Ovary (tissue), 3 donors: ENCODE measurements around the gene ACCS.

ENCODE experiments used
- EP300 ChIP-seq: sonication (generic); formaldehyde crosslinking; IDR thresholded peaks from one replicate; pipeline ENCODE4 v1.6.1; 2017; ENCODE audit warnings: antibody characterized with exemption
- POLR2A ChIP-seq: fragments of 450-650 bp; IDR thresholded peaks from one replicate; pipeline ENCODE4 v1.6.1; 2017; ENCODE audit warnings: antibody characterized with exemption, mild to moderate bottlenecking, moderate library complexity
- TF ChIP-seq, protein P1 (sequence below), 3 donors: fragments of 450-650 bp in 2 of 3; fragments of 200-600 bp in 1 of 3; IDR thresholded peaks; one replicate each; pipeline versions ENCODE4 v1.5.1 to v1.8.0; 2016 to 2022; ENCODE audit warnings: antibody characterized with exemption in 3 of 3, mild to moderate bottlenecking in 1 of 3
- donor health status: DM: no; HTN: no; CAD: no.

DNA sequence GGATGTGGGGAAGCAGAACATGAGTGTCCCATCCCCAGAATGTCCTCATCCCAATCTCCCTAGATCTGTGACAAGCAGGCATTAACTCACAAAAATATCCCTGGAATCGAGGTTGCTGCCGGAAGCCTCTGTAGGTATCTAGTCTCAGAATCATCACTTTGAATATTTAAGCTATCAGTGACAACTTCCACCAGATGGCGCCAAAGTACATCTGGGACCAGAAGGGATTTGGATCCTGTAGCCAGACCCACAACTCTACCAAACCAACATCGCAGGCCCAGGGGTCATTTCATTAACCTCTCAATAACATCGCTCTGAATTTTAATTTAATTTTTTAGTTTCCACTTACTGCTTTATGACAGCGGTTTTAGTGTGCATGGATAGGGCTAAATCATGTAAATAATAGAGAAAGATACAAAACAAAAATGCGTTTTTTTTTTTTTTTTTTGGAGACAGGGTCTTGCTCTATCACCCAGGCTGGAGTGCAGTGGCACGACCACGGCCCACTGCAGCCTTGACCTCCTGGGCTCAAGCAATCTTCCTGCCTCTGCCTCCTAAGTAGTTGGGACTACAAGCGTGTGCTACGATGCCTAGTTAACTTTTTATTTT is 28.3 kb downstream of the ACCS start:
- TF ChIP-seq, protein P1, sequence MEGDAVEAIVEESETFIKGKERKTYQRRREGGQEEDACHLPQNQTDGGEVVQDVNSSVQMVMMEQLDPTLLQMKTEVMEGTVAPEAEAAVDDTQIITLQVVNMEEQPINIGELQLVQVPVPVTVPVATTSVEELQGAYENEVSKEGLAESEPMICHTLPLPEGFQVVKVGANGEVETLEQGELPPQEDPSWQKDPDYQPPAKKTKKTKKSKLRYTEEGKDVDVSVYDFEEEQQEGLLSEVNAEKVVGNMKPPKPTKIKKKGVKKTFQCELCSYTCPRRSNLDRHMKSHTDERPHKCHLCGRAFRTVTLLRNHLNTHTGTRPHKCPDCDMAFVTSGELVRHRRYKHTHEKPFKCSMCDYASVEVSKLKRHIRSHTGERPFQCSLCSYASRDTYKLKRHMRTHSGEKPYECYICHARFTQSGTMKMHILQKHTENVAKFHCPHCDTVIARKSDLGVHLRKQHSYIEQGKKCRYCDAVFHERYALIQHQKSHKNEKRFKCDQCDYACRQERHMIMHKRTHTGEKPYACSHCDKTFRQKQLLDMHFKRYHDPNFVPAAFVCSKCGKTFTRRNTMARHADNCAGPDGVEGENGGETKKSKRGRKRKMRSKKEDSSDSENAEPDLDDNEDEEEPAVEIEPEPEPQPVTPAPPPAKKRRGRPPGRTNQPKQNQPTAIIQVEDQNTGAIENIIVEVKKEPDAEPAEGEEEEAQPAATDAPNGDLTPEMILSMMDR (IDR thresholded peaks at IDR 0.05): peak; percentile 62 to 83 (median 64)
- TF ChIP-seq POLR2A (no peak), EP300 (no peak)
